HG03457 (cell line): Measurements from ENCODE around the gene TSHZ3.

ENCODE experiments used
- ATAC-seq: cut with Tn5 transposase; IDR thresholded peaks from one replicate; pipeline ENCODE4 v1.9.1; 2021; ENCODE audit warnings: moderate number of reproducible peaks; ENCODE audit not compliant: unreplicated experiment

TSHZ3 gene

GRCh38 chr19:31289976-31290375 lies 59.3 kb downstream of the TSHZ3 start:
- no peak for ATAC-seq

- ATAC-seq, result no peak
Measured at GRCh38 chr19:31289381-31289880, 59.8 kb downstream of the TSHZ3 start.

GRCh38 chr19:31286491-31286890 lies 62.7 kb downstream of the TSHZ3 start:
- no peak for ATAC-seq

- no peak for ATAC-seq
Measured at GRCh38 chr19:31285744-31286143, 63.5 kb downstream of the TSHZ3 start.

- ATAC-seq, result no peak
Measured at GRCh38 chr19:31284621-31285020, 64.6 kb downstream of the TSHZ3 start.

- ATAC-seq, result no peak
Measured at GRCh38 chr19:31283701-31284100, 65.5 kb downstream of the TSHZ3 start.

GRCh38 chr19:31282346-31282745 lies 66.9 kb downstream of the TSHZ3 start:
- ATAC-seq, result no peak

- ATAC-seq, result no peak
Measured at GRCh38 chr19:31280287-31281006, 68.8 kb downstream of the TSHZ3 start.

GRCh38 chr19:31279436-31279765 lies 69.8 kb downstream of the TSHZ3 start:
- no peak for ATAC-seq

GRCh38 chr19:31278555-31279435 lies 70.4 kb downstream of the TSHZ3 start:
- no peak for ATAC-seq

- no peak for ATAC-seq
Measured at GRCh38 chr19:31277516-31277915, 71.7 kb downstream of the TSHZ3 start.

GRCh38 chr19:31276831-31277230 lies 72.4 kb downstream of the TSHZ3 start:
- ATAC-seq, result no peak

GRCh38 chr19:31275068-31275334 lies 74.2 kb downstream of the TSHZ3 start:
- no peak for ATAC-seq

GRCh38 chr19:31274251-31275067 lies 74.8 kb downstream of the TSHZ3 start:
- ATAC-seq, result no peak

- ATAC-seq, result no peak
Measured at GRCh38 chr19:31272583-31273106, 76.6 kb downstream of the TSHZ3 start.

- no peak for ATAC-seq
Measured at GRCh38 chr19:31271306-31271911, 77.8 kb downstream of the TSHZ3 start.

GRCh38 chr19:31270897-31271296 lies 78.3 kb downstream of the TSHZ3 start:
- no peak for ATAC-seq

GRCh38 chr19:31269425-31270127 lies 79.7 kb downstream of the TSHZ3 start:
- ATAC-seq, result no peak

- no peak for ATAC-seq
Measured at GRCh38 chr19:31268751-31269383, 80.4 kb downstream of the TSHZ3 start.

- no peak for ATAC-seq
Measured at GRCh38 chr19:31266731-31267130, 82.5 kb downstream of the TSHZ3 start.
